Sigmoid colon (tissue), 7 donors: ENCODE results near the gene RPL7A. TPM values are rescaled to one million over a fixed set of nuclear protein-coding genes. Genes with fewer than 3 reads are reported as not detected.

Experiments used
- DNase-seq: peaks from one replicate; pipeline ENCODE4 v3.0.0-alpha.2; 2019
- H3K27ac ChIP-seq, 4 donors: fragments of 200-600 bp; sonication (generic); one replicate each; pipeline ENCODE4 v1.5.1; 2016 to 2019; ENCODE audit warnings: mild to moderate bottlenecking in 1 of 4
- H3K27me3 ChIP-seq, 3 donors: fragments of 200-600 bp; sonication (generic); one replicate each; pipeline ENCODE4 v1.5.1; 2019; ENCODE audit warnings: mild to moderate bottlenecking in 1 of 3
- H3K36me3 ChIP-seq, 4 donors: fragments of 200-600 bp; sonication (generic); one replicate each; pipeline ENCODE4 v1.5.1; 2016 to 2019
- H3K4me1 ChIP-seq, 4 donors: fragments of 200-600 bp; sonication (generic); one replicate each; pipeline ENCODE4 v1.5.1; 2017 to 2019
- H3K4me3 ChIP-seq, 4 donors: fragments of 200-600 bp; sonication (generic); one replicate each; pipeline ENCODE4 v1.5.1; 2017 to 2019; ENCODE audit warnings: mild to moderate bottlenecking in 2 of 4, moderate library complexity in 1 of 4
- H3K9me3 ChIP-seq, 4 donors: fragments of 200-600 bp in 3 of 4; sonication (generic) in 3 of 4; one replicate each; pipeline versions ENCODE4 v1.5.1 to v1.6.1; 2013 to 2019
- CTCF ChIP-seq, 4 experiments: fragments of 450-650 bp in 3 of 4; fragments of 200-600 bp in 1 of 4; IDR thresholded peaks; one replicate each; pipeline ENCODE4 v1.5.1; 2016 to 2019; ENCODE audit warnings: antibody characterized with exemption in 4 of 4, mild to moderate bottlenecking in 3 of 4, moderate library complexity in 2 of 4
- EP300 ChIP-seq, 4 donors: sonication (generic); formaldehyde crosslinking; IDR thresholded peaks; one replicate each; pipeline ENCODE4 v1.6.1; 2017; ENCODE audit warnings: antibody characterized with exemption in 4 of 4
- POLR2A ChIP-seq, 2 donors: fragments of 450-650 bp; IDR thresholded peaks; one replicate each; pipeline ENCODE4 v1.6.1; 2016; ENCODE audit warnings: antibody characterized with exemption in 2 of 2, mild to moderate bottlenecking in 2 of 2, moderate library complexity in 2 of 2
- POLR2AphosphoS5 ChIP-seq, 4 donors: sonication (generic); formaldehyde crosslinking; IDR thresholded peaks; one replicate each; pipeline ENCODE4 v1.6.1; 2017; ENCODE audit warnings: antibody characterized with exemption in 4 of 4
- WGBS, 2 donors: extraction: QIAGEN DNeasy Blood & Tissue Kit; methylation state at CpG; one replicate each; pipeline ENCODE4 v1.1.7; 2013; 5-methylcytosine and 5-hydroxymethylcytosine counted together
- intact Hi-C: fragments of 100-400 bp; cut with DNase I; formaldehyde crosslinking; loops from one replicate; pipeline ENCODE4 v1.15.1; 2023
- polyA plus RNA-seq, 3 donors: library from polyadenylated mRNA; stranded (reverse); fragments of 200-250 nt; gene quantifications; one replicate each; pipeline ENCODE4 v1.2.3, GENCODE V29; 2013
- total RNA-seq, 4 donors: library from RNA; depleted of rRNA; stranded (reverse); fragments of >200 nt; gene quantifications; one replicate each; pipeline ENCODE4 v1.1.0, GENCODE V29; 2016
- donor health status: healthy with polysubstance abuse.
- donor health status: Bipolar disorder and iron deficiency.
- donor health status: healthy.

The RPL7A gene
- total and polyA plus RNA-seq, 7 donors, result 2,027 to 4,020 (median 2,494) TPM

- Histone ChIP-seq H3K4me1 (no peaks in the 10 kb centered on the region), H3K9me3 (no peaks in the 10 kb centered on the region), H3K27ac (no peak overlapping the region), H3K4me3 (no peak overlapping the region), H3K36me3 (no peaks in the 10 kb centered on the region), H3K27me3 (peaks cover 0 to 59% (median 19%) of the 10 kb centered on the region in 3 donors)
- intact Hi-C loops, result no loop called here
- TF ChIP-seq POLR2AphosphoS5 (IDR thresholded peaks at IDR 0.05), result no peak
- TF ChIP-seq POLR2A (IDR thresholded peaks at IDR 0.05), result no peak
- TF ChIP-seq EP300 (IDR thresholded peaks at IDR 0.05), result no peak
- TF ChIP-seq CTCF (IDR thresholded peaks at IDR 0.05), result no peak
- WGBS, 2 donors, result 89 to 93% methylated on average over 3 of the region's 3 CpGs
- no peak for DNase-seq
These were observed 45.4 kb downstream of the RPL7A start for GRCh38 chr9:133393399-133393798.

GRCh38 chr9:133394687-133395271, 46.8 kb downstream of the RPL7A start:
- no peak overlapping the region for H3K27ac ChIP-seq
- no peaks in the 10 kb centered on the region for H3K9me3 ChIP-seq
- intact Hi-C loops, result no loop called here
- 15 to 30% methylated on average over 8 of the region's 8 CpGs for WGBS, 2 donors
- TF ChIP-seq POLR2AphosphoS5 (IDR thresholded peaks at IDR 0.05) (no peak), POLR2A (IDR thresholded peaks at IDR 0.05) (no peak), EP300 (IDR thresholded peaks at IDR 0.05) (no peak)
- no peak overlapping the region for H3K4me3 ChIP-seq
- no peaks in the 10 kb centered on the region for H3K36me3 ChIP-seq
- no peaks in the 10 kb centered on the region for H3K4me1 ChIP-seq
- DNase-seq, result no peak
- peaks cover 0 to 51% (median 19%) of the 10 kb centered on the region in 3 donors for H3K27me3 ChIP-seq

GRCh38 chr9:133396952-133397351, 48.9 kb downstream of the RPL7A start:
- Histone ChIP-seq H3K4me3 (no peak overlapping the region), H3K9me3 (no peaks in the 10 kb centered on the region), H3K36me3 (peaks cover 0 to 6% (median 0%) of the 10 kb centered on the region in 4 donors), H3K4me1 (no peaks in the 10 kb centered on the region), H3K27me3 (peaks cover 0 to 40% (median 11%) of the 10 kb centered on the region in 3 donors), H3K27ac (no peak overlapping the region)
- intact Hi-C loops, result no loop called here
- no peak for TF ChIP-seq CTCF (IDR thresholded peaks at IDR 0.05)
- no peak for TF ChIP-seq POLR2A (IDR thresholded peaks at IDR 0.05)
- no peak for TF ChIP-seq EP300 (IDR thresholded peaks at IDR 0.05)
- no peak for TF ChIP-seq POLR2AphosphoS5 (IDR thresholded peaks at IDR 0.05)
- WGBS, 2 donors, result 21 to 35% methylated on average over 14 of the region's 14 CpGs
- DNase-seq, result no peak

- Histone ChIP-seq H3K27me3 (peaks cover 0 to 36% (median 11%) of the 10 kb centered on the region in 3 donors), H3K4me1 (no peaks in the 10 kb centered on the region), H3K9me3 (no peaks in the 10 kb centered on the region), H3K4me3 (no peak overlapping the region), H3K27ac (no peak overlapping the region), H3K36me3 (peaks cover 0 to 6% (median 0%) of the 10 kb centered on the region in 4 donors)
- no peak for DNase-seq
- intact Hi-C loops, result no loop called here
- 67 to 80% methylated on average over 6 of the region's 6 CpGs for WGBS, 2 donors
- TF ChIP-seq POLR2AphosphoS5 (IDR thresholded peaks at IDR 0.05) (no peak), POLR2A (IDR thresholded peaks at IDR 0.05) (no peak)
These were observed 49.4 kb downstream of the RPL7A start for GRCh38 chr9:133397370-133397769.

- H3K4me3 ChIP-seq, result no peak overlapping the region
- WGBS, 2 donors, result 40 to 72% methylated on average over 9 of the region's 9 CpGs
- DNase-seq, result no peak
- intact Hi-C loops, result no loop called here
- no peak for TF ChIP-seq EP300 (IDR thresholded peaks at IDR 0.05)
- no peak for TF ChIP-seq POLR2A (IDR thresholded peaks at IDR 0.05)
- no peak for TF ChIP-seq POLR2AphosphoS5 (IDR thresholded peaks at IDR 0.05)
- TF ChIP-seq CTCF (IDR thresholded peaks at IDR 0.05), result no peak
- no peak overlapping the region for H3K27ac ChIP-seq
- H3K27me3 ChIP-seq, result peaks cover 0 to 34% (median 11%) of the 10 kb centered on the region in 3 donors
- no peaks in the 10 kb centered on the region for H3K4me1 ChIP-seq
- H3K9me3 ChIP-seq, result no peaks in the 10 kb centered on the region
- peaks cover 0 to 6% (median 0%) of the 10 kb centered on the region in 4 donors for H3K36me3 ChIP-seq
These were observed 49.9 kb downstream of the RPL7A start for GRCh38 chr9:133397895-133398294.
